ENCODE measurements around the gene CALHM1. TPM values are rescaled to one million over a fixed set of nuclear protein-coding genes. Genes with fewer than 3 reads are reported as not detected.
"Not testable (repeated sequence)": the region's sequence is repeated elsewhere in the genome, so short reads cannot be mapped to it uniquely, and the experiment has no call there.

CALHM1 gene, protein sequence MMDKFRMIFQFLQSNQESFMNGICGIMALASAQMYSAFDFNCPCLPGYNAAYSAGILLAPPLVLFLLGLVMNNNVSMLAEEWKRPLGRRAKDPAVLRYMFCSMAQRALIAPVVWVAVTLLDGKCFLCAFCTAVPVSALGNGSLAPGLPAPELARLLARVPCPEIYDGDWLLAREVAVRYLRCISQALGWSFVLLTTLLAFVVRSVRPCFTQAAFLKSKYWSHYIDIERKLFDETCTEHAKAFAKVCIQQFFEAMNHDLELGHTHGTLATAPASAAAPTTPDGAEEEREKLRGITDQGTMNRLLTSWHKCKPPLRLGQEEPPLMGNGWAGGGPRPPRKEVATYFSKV
- under 1 TPM in 2 of 3 donors, not detected in 1; 0.06 to 0.14 TPM for polyA plus RNA-seq (ENCODE audit: insufficient read length in 3 of 3)
- long read RNA-seq, donor 1: 0 reads
- long read RNA-seq, donor 2: 0 reads
- long read RNA-seq, donor 3: 0 reads
- long read RNA-seq, donor 4: 0 reads
- long read RNA-seq, donor 5: 0 reads
- long read RNA-seq, donor 6: 0 reads
- long read RNA-seq, donor 7: 0 reads
- long read RNA-seq, donor 8: 0 reads
- long read RNA-seq, donor 9: 0 reads
- long read RNA-seq, donor 10: 0 reads
- long read RNA-seq, donor 11: 0 reads
- long read RNA-seq, donor 12: 0 reads
- long read RNA-seq, donor 13: 0 reads
- long read RNA-seq, donor 14: 0 reads
- long read RNA-seq, donor 15: 0 reads
- long read RNA-seq, donor 16: 0 reads

DNA sequence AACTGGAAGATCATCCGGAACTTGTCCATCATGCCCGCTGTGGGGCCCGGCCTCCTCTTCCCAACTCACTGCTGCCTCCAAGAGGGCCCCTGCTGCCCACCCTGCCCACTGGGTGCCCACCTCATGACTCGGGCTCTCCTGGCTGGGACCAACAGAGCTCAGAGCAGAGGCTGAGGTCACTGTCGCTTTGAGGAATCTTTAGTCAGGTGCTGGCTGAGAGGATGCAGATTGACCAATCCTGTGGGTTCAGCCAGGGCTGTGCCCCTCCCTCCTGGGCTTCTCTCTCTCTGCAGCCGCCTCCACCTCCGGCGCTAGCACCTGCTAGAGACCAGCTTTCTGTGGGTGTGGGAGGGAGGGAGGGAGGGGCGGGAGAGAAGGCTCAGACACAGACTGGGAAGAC is at the start of gene CALHM1:
Gene CALHM1 (minus strand): TSS at position 181 of the 400 bp plus-strand sequence. CDS start 149 bp downstream, at position 32.
- DNase-seq: no peak

DNA sequence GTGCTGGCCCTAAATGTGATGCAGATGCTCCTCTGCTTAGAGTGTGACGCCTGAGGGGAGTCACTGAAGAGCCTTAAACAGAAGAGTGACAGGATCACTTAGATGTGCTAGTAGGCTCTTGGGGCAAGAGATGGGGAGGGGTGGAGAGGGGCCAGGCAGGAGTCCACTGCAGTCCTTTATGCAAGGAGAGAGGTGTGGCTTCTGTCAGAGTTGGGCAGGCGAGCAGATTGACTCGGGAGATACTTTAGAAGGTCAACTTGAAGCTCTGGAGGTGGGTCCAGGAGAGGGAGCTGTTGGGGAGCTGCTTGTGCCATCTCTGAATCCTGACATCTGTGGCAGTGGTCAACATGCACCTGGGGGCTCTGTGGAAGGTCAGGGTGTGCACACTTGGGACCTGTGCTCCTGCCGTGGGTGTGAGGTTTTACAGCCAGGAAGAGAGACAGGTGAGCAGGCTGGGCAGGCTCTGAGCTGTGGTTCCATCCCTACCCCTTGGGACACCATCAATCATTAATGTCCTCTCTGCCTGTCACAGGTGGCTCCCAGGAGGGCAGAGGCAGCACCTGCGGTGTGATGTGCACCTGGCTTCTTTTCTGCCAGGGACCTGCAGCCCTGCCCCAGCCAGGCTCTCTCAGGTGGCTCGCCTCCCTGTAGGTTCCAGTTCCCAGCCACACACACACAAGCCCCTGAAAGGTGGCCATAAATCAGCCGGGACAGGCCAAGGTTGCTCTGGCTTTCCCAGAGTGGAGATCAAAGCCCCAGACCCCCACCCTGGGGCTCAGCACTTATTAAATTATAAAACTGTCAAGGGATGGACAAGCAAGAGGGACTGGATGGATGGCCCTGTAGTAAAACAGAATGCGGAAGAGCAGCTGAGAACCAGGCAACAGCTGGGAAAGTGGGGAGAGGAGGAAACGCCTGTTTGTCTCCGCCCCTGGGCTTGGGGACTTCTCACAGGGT is 48.8 kb upstream of the CALHM1 start:
- peak; percentile 65 for DNase-seq

DNA sequence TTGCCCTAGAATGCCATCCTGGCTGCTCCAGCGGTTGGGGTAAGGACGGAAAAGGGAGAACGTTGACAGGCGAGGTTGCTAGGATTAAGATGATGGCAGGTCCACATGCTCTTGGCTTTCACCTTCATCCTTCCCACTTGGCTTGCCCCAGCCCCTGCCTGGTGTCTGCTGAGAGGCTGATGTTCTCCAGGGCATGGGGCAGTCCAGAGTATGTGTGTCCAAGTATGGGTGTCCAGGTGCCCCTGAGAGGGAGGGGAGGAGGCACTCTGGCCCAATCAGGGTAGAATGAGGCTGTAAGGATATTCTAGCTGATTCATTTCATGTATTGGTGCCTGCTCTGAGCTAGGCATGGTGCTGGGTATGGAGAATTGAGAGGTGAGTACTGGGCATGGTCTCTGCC is 47.4 kb upstream of the CALHM1 start:
- DNase-seq: no peak

DNA sequence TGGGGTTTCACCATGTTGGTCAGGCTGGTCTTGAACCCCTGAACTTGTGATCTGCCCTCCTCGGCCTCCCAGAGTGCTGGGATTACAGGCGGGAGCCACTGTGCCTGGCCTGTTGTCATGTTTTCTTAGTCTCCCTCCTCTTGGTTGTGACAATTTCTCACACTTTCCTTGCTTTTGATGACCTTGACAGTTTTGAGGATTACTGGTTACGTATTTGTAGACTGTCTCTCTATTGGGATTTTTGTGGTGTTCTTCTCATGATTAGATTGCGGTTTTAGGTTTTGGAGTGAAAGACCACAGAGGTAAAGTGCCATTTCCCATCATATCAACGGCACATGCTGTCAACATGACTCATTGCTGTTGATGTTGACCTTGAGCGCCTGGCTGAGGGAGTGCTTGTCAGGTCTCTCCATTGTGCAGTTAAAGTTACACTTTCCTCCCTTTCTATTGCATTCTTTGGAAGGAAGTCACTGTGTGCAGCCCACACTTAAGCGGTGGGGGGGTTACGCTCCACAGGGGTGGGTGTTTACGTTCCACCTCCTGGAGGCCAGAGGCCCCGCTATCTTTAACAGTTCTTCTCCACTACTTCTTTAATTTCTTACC is 45.6 kb upstream of the CALHM1 start:
- DNase-seq: peak; percentile 85

DNA sequence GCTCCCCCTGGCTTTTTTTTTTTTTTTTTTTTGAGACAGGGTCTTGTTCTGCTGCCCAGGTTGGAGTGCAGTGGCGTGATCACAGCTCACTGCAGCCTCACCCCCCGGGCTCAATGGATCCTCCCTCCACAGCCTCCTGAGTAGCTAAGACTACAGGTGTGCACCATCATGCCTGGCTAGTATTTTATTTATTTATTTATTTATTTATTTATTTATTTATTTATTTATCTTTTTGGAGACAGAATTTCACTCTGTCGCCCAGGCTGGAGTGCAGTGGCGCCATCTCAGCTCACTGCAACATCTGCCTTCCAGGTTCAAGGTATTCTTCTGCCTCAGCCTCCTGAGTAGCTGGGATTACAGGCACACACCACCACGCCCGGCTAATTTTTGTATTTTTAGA is 45.1 kb upstream of the CALHM1 start:
- not testable (repeated sequence) for DNase-seq

DNA sequence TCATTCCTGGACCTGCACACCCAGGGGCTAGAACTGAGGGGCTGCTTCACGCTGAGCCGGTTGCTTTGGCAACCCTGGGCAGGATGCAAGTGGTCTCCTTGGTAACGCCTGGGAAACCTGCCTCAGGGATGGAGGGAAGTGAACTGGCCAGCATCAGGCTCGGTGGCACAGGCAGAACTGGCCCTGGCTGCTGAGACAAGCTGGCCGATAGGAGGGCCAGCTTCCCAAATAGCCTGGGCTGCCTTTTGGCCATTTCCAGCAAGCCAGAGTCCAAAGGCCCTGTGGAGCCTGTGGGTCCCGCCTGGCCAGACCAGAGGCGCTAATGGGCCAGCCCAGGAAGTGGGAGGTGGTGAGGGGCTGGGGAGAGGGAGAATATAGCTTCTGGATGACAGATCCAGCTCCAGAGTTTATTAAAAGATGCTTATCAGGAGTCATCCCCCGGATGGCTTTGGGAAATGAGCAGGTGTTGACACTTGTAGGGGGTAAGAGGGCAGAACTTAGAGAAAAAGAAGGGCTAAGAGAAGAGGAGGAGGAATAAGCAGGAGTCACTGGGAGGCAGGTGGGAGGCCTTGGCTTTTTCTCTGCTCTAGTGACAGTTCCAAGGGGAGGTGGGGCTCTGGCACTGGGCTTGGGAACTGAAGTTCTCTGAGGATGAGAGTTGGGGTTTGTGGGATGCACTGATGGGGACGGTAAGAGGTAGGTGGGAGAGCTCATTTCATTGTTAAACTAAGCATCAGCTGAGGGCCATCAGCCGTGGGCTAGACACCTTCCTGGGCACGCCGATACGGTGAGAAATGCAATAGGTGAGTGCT is 44.4 kb upstream of the CALHM1 start:
- DNase-seq: no peak

DNA sequence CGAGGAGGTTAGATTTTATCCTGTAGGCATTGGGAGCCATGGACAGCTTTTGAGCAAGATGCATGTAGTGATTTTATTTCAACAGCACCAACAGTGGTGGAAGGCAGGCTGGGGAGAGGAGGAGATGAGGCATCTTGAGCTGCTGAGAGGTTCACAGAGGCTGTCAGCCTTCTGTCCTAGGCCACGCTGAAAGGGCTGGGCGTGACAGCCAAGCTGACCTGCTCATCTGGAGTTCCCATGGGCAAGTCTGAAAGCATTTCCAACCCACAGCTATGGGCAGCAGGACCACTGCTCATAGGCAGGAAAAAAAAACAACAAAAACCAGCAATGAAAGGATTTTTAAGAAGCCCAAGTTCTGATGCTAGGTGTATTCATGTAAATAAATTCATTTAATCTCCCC is 42.5 kb upstream of the CALHM1 start:
- no peak for DNase-seq

DNA sequence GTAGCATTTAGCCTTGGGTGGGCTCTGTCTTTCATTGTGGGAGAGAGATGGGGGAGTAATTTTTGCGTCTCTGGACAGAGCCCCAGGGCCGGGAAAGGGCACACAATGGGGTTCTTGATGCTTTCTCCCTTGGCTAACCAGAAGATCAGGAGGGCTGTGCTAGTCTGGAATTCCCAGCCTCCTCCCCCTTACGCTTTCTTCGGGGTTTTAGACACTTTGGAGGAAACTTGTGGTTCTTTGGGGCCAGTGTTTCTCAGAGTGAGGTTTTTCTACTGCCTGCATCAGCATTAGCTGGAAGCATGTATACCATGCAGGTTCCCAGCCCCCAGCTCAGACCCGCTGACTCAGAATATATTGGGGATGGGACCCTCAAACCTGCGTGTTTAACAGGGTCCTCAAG is 41.8 kb upstream of the CALHM1 start:
- no peak for DNase-seq

DNA sequence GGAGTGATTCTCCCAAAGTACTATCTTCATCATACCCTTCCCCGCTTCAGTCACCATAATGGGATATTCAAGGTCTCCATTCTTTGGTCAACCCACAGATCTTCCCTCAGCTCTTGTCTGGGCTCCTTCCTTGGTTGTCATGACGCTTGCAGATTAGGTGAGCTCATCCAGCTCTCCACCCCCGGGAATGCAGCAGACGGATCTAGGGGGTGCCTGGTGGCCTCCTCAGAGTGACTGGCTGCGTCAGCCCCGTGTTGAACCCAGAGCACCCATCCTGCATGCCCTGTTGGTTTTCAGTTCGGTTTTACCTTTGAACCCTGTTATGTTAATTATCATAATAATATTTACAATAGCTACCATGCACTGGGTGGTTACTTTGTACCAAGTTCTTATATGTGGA is 41.2 kb upstream of the CALHM1 start:
- DNase-seq: no peak

DNA sequence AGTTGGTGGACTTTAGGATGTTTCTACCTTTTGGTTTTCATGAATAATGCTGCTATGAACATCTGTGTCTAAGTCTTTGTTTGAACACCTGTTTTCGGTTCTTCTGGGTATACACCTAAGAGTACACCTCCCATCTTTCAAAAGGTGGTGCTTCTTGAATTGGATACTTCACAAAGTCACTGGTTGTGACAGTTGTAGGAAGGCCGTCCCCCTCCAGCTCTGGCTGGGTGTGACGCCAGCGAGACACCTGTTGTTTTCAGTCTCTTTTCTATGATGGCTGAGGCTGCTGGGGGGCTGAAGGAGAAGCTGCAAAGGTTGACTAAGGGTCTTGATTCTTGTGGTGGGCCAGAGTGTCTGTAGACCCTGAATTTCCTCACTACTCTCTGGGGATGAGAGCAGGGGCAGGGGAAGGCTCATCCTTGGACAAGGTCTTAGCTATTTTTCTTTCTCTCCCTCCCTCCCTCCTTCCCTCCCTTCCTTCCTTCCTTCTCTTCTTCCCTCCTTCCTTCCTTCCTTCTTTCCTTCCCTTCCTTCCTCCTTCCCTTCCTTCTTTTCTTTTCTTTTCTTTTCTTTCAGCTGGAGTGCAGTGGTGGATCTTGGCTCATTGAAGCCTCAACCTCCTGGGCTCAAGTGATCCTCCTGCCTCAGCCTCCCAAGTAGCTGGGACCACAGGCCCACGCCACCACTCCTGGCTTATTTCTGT is 40.4 kb upstream of the CALHM1 start:
- no peak for DNase-seq

DNA sequence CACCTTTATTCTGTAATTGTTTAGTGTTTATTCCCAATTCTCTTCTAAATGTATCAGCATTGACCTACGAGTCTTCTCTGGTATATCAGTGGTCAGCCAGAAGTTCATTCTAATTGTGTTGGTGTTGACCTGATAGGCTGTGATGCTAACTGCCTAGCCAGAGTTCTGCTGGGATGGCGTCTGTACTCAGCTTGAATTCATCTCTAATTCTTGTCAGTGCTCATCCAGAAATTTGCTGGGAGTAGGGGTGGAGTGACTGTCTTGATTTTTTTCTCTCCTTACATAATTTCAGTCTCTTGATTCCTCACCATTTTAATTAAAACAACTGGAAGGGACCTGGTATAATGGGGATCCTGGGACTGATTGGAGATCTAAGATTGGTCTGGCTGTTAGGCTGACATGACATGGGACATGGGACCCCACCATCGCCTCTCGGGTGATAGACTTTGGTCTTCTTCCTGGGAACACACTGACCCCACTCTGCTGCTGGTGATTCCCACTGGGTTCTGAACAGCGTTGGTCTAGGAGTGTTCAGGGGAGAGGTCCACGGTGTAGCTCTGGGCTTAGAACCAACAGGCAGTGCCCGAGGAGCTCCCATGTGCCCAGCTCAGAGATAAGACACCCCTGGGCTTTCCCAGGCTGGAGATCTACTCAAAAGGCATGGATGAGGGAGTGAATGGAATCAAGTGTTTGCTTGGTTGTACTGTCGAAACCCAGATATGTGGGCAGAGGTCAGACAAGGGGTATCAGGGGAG is 38.6 kb upstream of the CALHM1 start:
- DNase-seq: no peak

DNA sequence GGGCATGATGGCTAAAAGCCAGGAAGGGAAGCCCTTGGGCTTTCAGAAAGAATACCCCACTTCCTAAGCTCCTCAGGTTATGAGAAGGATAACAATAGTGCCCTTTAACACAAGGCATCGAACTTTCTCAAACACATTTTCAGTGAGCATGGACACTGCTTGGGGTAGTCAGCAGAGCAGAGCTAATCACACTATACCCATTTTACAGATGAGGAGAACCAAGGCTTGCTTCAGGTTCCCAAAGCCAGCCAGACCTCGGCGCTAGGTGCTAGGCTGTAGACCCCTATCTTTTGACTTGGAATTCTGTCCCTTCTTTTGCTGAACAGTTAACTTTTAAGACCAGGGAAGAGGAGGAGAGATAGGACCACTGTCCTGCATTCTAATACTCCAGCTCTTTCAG is 36.6 kb upstream of the CALHM1 start:
- DNase-seq: no peak

DNA sequence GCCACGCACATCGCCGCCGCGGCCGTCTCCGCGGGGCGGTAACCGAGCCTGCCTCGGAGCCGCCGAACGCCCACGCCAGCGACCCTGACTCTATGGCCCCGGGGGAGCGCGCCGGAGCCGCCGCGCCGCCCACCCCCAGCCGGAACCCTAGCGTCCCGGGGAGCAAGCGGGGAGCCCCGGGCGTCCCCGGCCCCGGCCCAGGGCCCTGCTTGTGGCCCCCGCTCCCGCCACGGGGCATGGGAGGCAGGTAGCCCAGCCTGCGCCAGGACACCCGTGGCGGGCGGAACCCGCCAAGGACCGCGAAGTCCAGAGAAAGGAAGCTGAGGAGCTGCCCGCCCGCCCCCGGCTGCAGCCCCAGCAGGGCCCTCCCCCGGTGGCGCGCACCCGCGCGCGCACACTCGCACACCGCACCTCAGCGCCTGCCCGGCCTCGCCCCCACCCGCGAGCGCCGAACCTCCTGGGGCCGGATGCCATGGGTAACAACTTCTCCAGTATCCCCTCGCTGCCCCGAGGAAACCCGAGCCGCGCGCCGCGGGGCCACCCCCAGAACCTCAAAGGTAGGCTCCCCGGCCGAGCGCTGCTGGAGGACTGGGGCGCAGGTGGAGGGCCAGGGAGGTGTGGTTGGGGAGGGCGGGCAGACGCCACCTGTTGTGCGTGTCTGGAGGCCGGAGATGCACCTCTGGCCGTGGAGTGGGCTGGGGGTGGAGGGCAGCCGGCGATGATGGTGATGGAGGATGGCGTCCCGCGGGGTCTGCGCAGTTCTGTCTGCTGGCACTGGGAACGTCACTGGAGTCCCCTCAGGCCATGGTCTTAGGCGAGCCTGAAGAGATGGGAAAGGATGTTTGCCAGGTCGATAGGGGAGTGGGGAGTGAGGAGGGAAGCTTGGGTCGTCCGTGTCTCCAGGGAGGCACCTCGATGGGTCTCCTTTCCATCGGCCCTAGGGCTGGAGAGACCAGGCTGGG is 35.5 kb upstream of the CALHM1 start:
- DNase-seq: no peak

DNA sequence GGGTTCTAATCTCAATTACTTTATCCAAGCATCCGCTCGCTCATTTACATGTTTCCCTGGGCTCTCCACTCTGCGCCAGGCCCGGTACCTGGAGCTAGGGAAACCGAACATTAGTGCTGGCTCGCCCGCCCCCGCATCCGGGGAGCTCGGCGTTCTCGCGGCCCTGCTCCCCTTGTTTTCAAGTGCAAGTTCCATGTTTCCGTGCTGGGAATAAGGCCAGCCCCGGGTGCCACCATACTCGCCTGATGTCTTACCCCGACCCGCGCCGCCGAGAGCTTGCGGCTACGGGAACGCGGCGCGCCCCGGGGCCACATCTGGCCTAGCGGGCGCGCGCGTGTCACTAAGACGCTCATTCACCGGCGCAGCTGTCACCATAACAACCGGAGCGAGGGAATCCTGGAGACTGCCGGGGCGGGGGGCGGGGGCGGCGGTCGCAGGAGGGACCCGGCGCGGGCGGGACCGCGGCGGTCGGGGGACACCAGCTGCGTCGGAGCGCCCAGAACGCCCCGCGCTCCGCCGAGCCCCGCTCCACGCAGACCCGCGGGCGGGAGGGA is 34.7 kb upstream of the CALHM1 start, which contains the start of gene NEURL1:
Gene NEURL1 (plus strand): TSS at position 344 of the 554 bp plus-strand sequence. CDS start 683 bp downstream, outside the sequence.
- no peak for DNase-seq

DNA sequence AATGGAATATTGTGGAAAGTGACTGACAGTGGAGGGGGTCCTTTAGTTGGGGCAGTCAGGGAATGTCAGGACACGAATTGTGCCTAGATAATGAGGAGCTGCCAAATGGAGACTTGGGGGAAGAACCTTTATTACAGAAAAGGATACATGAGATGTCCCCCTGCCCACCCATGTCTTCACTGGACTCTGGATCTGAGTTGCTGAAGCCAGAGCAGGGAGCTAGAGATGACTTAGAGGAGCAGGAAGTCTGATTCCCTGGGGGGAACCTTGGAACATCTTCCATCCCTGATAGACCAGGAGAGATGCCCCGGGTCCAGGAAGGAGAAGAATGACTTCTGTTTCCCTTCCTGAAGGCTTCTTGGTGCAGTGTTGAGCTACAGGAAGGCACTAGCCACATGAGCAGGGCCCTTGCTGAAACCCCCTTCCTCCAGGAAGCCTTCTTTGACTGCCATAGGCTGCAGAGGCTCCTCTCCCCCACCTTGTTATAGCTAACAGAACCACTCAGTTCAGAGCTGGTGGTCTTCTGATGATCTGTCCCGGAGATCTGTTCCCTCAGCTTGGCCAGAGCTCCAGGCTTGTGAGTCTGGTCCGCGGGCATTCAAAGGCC is 34.1 kb upstream of the CALHM1 start:
- no peak for DNase-seq

DNA sequence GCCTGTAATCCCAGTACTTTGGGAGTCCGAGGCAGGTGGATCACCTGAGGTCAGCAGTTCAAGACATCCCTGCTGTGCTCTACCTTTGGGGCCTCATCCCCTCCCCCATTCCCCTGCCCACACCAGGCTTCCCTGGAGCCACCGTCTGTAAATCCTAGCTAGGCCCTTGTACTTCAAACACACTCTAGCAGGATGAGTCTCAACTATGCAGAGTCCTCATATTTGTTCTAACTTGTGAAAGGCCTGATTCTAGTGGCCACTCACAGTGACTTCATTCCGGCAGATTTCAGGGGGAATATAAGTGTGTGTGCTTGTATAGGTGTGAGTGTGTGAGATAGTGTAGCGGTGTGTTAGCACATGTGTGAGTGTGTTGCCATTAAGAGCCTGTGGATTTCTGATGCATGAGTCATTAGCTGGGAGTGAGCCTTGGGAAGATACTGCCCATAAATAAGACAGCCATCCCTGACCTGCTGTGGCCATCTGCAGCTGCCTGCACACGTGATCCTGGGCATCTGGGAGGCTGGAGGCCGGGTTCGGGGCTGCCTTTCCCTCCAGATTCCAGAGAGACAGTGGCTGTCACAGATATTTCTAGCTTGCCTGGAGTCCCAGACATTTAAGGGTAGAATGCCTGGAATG is 33.1 kb upstream of the CALHM1 start:
- peak; percentile 67 for DNase-seq

DNA sequence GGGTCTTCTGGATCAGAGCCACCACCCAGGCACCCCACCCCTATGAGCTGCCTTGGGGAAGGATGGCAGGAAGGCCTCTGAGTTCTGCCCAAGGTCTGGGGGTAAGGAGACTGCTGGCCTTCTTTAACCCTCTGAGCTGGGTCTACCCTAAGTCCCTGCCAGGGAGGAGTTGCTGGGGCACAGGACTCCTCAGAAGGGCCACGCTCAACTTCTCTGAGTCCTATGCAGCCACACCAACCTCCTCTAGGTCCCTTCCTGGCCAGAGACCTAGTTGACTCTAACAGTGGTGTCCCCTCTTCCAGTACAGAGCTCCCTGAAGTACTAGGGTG is 32.2 kb upstream of the CALHM1 start:
- no peak for DNase-seq
